GM12801 (cell line): ENCODE results near the gene GALNT10.

ENCODE experiments used
- CTCF ChIP-seq: IDR thresholded peaks from one replicate; pipeline ENCODE4 v1.5.1; 2011; ENCODE audit warnings: control low read depth; ENCODE audit not compliant: insufficient read length; ENCODE audit errors: extremely low read depth

The GALNT10 gene

GRCh38 chr5:154194345-154195329 lies 4.1 kb downstream of the GALNT10 start:
- TF ChIP-seq CTCF: no peak

GRCh38 chr5:154196281-154196680 lies 5.7 kb downstream of the GALNT10 start:
- no peak for TF ChIP-seq CTCF

GRCh38 chr5:154196955-154197652 lies 6.6 kb downstream of the GALNT10 start:
- TF ChIP-seq CTCF: no peak

GRCh38 chr5:154197801-154198491 lies 7.4 kb downstream of the GALNT10 start:
- TF ChIP-seq CTCF: no peak

GRCh38 chr5:154198611-154199230 lies 8.2 kb downstream of the GALNT10 start:
- no peak for TF ChIP-seq CTCF

GRCh38 chr5:154199263-154199662 lies 8.7 kb downstream of the GALNT10 start:
- no peak for TF ChIP-seq CTCF
